GM12878 (cell line): ENCODE measurements around the gene DGLUCY. TPM values are rescaled to one million over a fixed set of nuclear protein-coding genes. Genes with fewer than 3 reads are reported as not detected.

ENCODE experiments used
- ATF7 ChIP-seq: fragments of 450-650 bp; IDR thresholded peaks from 2 replicates; pipeline ENCODE4 v1.6.1; 2016; ENCODE audit warnings: low read depth, mild to moderate bottlenecking
- BCL11A ChIP-seq: IDR thresholded peaks from 2 replicates; pipeline ENCODE4 v1.6.1; 2011; ENCODE audit warnings: low read depth, low read length
- EED ChIP-seq: sonication (generic); IDR thresholded peaks from 2 replicates; pipeline ENCODE4 v1.6.1; 2016; ENCODE audit warnings: antibody characterized with exemption, low read depth
- ETV6 ChIP-seq, 2 experiments: fragments of 450-650 bp in 1 of 2; IDR thresholded peaks in 1 of 2; conservative IDR thresholded peaks in 1 of 2; 2 replicates each; pipeline ENCODE4 v1.6.1; 2014; ENCODE audit warnings: antibody characterized with exemption in 1 of 2, borderline replicate concordance in 1 of 2, low read depth in 1 of 2, mild to moderate bottlenecking in 1 of 2, moderate library complexity in 1 of 2
- GATAD2B ChIP-seq: fragments of 450-650 bp; conservative IDR thresholded peaks from 2 replicates; pipeline ENCODE4 v1.6.1; 2017; ENCODE audit warnings: low read depth, mild to moderate bottlenecking, moderate library complexity
- HCFC1 ChIP-seq: fragments of 150-350 bp; IDR thresholded peaks from 2 replicates; pipeline ENCODE4 v1.6.1; 2014; ENCODE audit warnings: low read length
- IRF4 ChIP-seq: IDR thresholded peaks from 2 replicates; pipeline ENCODE4 v1.6.1; 2011; ENCODE audit warnings: low read depth, low read length
- JUNB ChIP-seq: IDR thresholded peaks from 2 replicates; pipeline ENCODE4 v1.6.1; 2016; ENCODE audit warnings: antibody characterized with exemption, mild to moderate bottlenecking
- MLLT1 ChIP-seq: fragments of 450-650 bp; IDR thresholded peaks from 2 replicates; pipeline ENCODE4 v1.6.1; 2016; ENCODE audit warnings: mild to moderate bottlenecking
- MTA2 ChIP-seq: fragments of 450-650 bp; IDR thresholded peaks from 2 replicates; pipeline ENCODE4 v1.6.1; 2016; ENCODE audit warnings: low read depth, mild to moderate bottlenecking, moderate library complexity
- NFXL1 ChIP-seq: fragments of 450-650 bp; IDR thresholded peaks from 2 replicates; pipeline ENCODE4 v1.6.1; 2017; ENCODE audit warnings: antibody characterized with exemption, mild to moderate bottlenecking, borderline replicate concordance
- RELA ChIP-seq: fragments of 450-650 bp; IDR thresholded peaks from 2 replicates; pipeline ENCODE4 v1.8.0; 2014; ENCODE audit warnings: borderline replicate concordance; ENCODE audit not compliant: partially characterized antibody
- RFX5 ChIP-seq: IDR thresholded peaks from 2 replicates; pipeline ENCODE4 v1.6.1; 2011; ENCODE audit warnings: low read depth, low read length, improper control_type of control experiment
- SMAD5 ChIP-seq: IDR thresholded peaks from 2 replicates; pipeline ENCODE4 v1.6.1; 2016; ENCODE audit warnings: antibody characterized with exemption, low read depth
- SMARCA5 ChIP-seq: fragments of 450-650 bp; IDR thresholded peaks from 2 replicates; pipeline ENCODE4 v1.6.1; 2017; ENCODE audit warnings: mild to moderate bottlenecking
- TBL1XR1 ChIP-seq: IDR thresholded peaks from 2 replicates; pipeline ENCODE4 v1.6.1; 2012; ENCODE audit warnings: low read depth, low read length, improper control_type of control experiment
- TCF7 ChIP-seq: IDR thresholded peaks from 2 replicates; pipeline ENCODE4 v1.6.1; 2014; ENCODE audit warnings: antibody characterized with exemption, borderline replicate concordance
- YY1 ChIP-seq: IDR thresholded peaks from 2 replicates; pipeline ENCODE4 v1.6.1; 2011; ENCODE audit warnings: low read depth, mild to moderate bottlenecking, low read length
- polyA plus RNA-seq, 11 experiments: library from polyadenylated mRNA; depleted of rRNA in 4 of 11; unstranded in 6 of 11; stranded (reverse) in 5 of 11; fragments of >200 nt; fragmentation: Nextera tagmentation in 4 of 11; fragmentation: Illumina TruSeq in 1 of 11; extraction: Ambion mirVana in 4 of 11; extraction: Trizol in 1 of 11; gene quantifications; 1 replicate in 1 of 11; 2 replicates in 10 of 11; pipeline versions ENCODE4 v1.2.1 to v1.2.3, GENCODE V29; 2011 to 2016; ENCODE audit warnings: inconsistent platforms in 2 of 11, missing spikeins in 2 of 11, low read depth in 1 of 11
- total RNA-seq, 4 experiments: library from RNA; depleted of rRNA in 3 of 4; stranded (reverse); fragments of >200 nt in 3 of 4; fragmentation: Illumina TruSeq in 1 of 4; extraction: Trizol in 1 of 4; gene quantifications; 2 replicates each; pipeline versions ENCODE4 v1.2.1 to v1.2.3, GENCODE V29; 2013 to 2021
- TF ChIP-seq, protein P1 (sequence below): fragments of 450-650 bp; IDR thresholded peaks from 2 replicates; pipeline ENCODE4 v1.6.1; 2016; ENCODE audit warnings: mild to moderate bottlenecking, moderate library complexity, borderline replicate concordance
- TF ChIP-seq, protein P2 (sequence below): IDR thresholded peaks from 2 replicates; pipeline ENCODE4 v1.6.1; 2011; ENCODE audit warnings: low read depth, mild to moderate bottlenecking, low read length, moderate library complexity, borderline replicate concordance; ENCODE audit errors: extremely low read depth
- TF ChIP-seq, protein P3 (sequence below): IDR thresholded peaks from 2 replicates; pipeline ENCODE4 v1.6.1; 2011; ENCODE audit warnings: borderline replicate concordance, low read depth, mild to moderate bottlenecking, moderate library complexity, mixed read lengths, low read length; ENCODE audit not compliant: insufficient read depth; ENCODE audit errors: extremely low read length
- TF ChIP-seq, protein P4 (sequence below): IDR thresholded peaks from 2 replicates; pipeline ENCODE4 v1.6.1; 2012; ENCODE audit warnings: low read length, inconsistent platforms
- TF ChIP-seq, protein P5 (sequence below): IDR thresholded peaks from 2 replicates; pipeline ENCODE4 v1.6.1; 2011; ENCODE audit warnings: low read depth, low read length, improper control_type of control experiment, borderline replicate concordance

The DGLUCY gene
- total and polyA plus RNA-seq, 10 of the 15 experiments (the other 5 are each of a cell fraction or from before 2014, with no cell fraction given): 15.0 to 70.3 (median 55.1) TPM

GRCh38 chr14:91241863-91242262 is 128.0 kb downstream of the DGLUCY start (continued):
- TF ChIP-seq, protein P1, sequence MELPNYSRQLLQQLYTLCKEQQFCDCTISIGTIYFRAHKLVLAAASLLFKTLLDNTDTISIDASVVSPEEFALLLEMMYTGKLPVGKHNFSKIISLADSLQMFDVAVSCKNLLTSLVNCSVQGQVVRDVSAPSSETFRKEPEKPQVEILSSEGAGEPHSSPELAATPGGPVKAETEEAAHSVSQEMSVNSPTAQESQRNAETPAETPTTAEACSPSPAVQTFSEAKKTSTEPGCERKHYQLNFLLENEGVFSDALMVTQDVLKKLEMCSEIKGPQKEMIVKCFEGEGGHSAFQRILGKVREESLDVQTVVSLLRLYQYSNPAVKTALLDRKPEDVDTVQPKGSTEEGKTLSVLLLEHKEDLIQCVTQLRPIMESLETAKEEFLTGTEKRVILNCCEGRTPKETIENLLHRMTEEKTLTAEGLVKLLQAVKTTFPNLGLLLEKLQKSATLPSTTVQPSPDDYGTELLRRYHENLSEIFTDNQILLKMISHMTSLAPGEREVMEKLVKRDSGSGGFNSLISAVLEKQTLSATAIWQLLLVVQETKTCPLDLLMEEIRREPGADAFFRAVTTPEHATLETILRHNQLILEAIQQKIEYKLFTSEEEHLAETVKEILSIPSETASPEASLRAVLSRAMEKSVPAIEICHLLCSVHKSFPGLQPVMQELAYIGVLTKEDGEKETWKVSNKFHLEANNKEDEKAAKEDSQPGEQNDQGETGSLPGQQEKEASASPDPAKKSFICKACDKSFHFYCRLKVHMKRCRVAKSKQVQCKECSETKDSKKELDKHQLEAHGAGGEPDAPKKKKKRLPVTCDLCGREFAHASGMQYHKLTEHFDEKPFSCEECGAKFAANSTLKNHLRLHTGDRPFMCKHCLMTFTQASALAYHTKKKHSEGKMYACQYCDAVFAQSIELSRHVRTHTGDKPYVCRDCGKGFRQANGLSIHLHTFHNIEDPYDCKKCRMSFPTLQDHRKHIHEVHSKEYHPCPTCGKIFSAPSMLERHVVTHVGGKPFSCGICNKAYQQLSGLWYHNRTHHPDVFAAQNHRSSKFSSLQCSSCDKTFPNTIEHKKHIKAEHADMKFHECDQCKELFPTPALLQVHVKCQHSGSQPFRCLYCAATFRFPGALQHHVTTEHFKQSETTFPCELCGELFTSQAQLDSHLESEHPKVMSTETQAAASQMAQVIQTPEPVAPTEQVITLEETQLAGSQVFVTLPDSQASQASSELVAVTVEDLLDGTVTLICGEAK: no peak
- TF ChIP-seq ETV6 (conservative IDR thresholded peaks at IDR 0.05 in 1 of 2, IDR thresholded peaks at IDR 0.05 in 1 of 2; ENCODE audit: borderline replicate concordance in 1 of 2, low read depth in 1 of 2) (peak in 1 of 2 experiments; percentile 97; a peak in 2 of 4 replicates), NFXL1 (no peak), MTA2 (peak; percentile 84), MLLT1 (peak; percentile 74; the same call in 1 of the 2 replicates), RELA (no peak), TBL1XR1 (peak; percentile 57; the same call in 1 of the 2 replicates), EED (peak; percentile 99), SMARCA5 (no peak), GATAD2B (0 out of 2 replicates have a peak, but pooled peaks have one; percentile 76), JUNB (no peak), YY1 (no peak), ATF7 (peak; percentile 71), HCFC1 (no peak), BCL11A (no peak; the same call in 1 of the 2 replicates), TCF7 (no peak), SMAD5 (no peak), RFX5 (no peak), IRF4 (peak; percentile 92)
- TF ChIP-seq, protein P2, sequence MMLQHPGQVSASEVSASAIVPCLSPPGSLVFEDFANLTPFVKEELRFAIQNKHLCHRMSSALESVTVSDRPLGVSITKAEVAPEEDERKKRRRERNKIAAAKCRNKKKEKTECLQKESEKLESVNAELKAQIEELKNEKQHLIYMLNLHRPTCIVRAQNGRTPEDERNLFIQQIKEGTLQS: no peak
- TF ChIP-seq, protein P3, sequence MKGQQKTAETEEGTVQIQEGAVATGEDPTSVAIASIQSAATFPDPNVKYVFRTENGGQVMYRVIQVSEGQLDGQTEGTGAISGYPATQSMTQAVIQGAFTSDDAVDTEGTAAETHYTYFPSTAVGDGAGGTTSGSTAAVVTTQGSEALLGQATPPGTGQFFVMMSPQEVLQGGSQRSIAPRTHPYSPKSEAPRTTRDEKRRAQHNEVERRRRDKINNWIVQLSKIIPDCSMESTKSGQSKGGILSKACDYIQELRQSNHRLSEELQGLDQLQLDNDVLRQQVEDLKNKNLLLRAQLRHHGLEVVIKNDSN: no peak
- TF ChIP-seq, protein P4, sequence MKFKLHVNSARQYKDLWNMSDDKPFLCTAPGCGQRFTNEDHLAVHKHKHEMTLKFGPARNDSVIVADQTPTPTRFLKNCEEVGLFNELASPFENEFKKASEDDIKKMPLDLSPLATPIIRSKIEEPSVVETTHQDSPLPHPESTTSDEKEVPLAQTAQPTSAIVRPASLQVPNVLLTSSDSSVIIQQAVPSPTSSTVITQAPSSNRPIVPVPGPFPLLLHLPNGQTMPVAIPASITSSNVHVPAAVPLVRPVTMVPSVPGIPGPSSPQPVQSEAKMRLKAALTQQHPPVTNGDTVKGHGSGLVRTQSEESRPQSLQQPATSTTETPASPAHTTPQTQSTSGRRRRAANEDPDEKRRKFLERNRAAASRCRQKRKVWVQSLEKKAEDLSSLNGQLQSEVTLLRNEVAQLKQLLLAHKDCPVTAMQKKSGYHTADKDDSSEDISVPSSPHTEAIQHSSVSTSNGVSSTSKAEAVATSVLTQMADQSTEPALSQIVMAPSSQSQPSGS: 0 out of 2 replicates have a peak, but pooled peaks have one; percentile 18
- TF ChIP-seq, protein P5, sequence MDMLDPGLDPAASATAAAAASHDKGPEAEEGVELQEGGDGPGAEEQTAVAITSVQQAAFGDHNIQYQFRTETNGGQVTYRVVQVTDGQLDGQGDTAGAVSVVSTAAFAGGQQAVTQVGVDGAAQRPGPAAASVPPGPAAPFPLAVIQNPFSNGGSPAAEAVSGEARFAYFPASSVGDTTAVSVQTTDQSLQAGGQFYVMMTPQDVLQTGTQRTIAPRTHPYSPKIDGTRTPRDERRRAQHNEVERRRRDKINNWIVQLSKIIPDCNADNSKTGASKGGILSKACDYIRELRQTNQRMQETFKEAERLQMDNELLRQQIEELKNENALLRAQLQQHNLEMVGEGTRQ: no peak
